Tibial artery (tissue), 4 donors: ENCODE results near the gene SP5.
"Not testable (repeated sequence)": the region's sequence is repeated elsewhere in the genome, so short reads cannot be mapped to it uniquely, and the experiment has no call there.

Experiments used
- DNase-seq, 2 donors: peaks; one replicate each; pipeline ENCODE4 v3.0.0-alpha.2; 2019
- H3K27ac ChIP-seq, 2 donors: fragments of 200-600 bp; sonication (generic) in 1 of 2; 1 replicate in 1 of 2; 2 replicates in 1 of 2; pipeline ENCODE4 v1.5.1; 2018 to 2019; ENCODE audit warnings: mild to moderate bottlenecking in 1 of 2
- H3K27me3 ChIP-seq, 2 donors: fragments of 200-600 bp; sonication (generic) in 1 of 2; one replicate each; pipeline versions ENCODE4 v1.5.1 to v1.6.0; 2016 to 2019
- H3K36me3 ChIP-seq, 3 donors: fragments of 200-600 bp; sonication (generic) in 2 of 3; one replicate each; pipeline ENCODE4 v1.5.1; 2016 to 2019; ENCODE audit warnings: mild to moderate bottlenecking in 2 of 3
- H3K4me1 ChIP-seq, 4 donors: fragments of 200-600 bp; sonication (generic) in 2 of 4; 1 replicate in 3 of 4; 2 replicates in 1 of 4; pipeline ENCODE4 v1.5.1; 2016 to 2019
- H3K4me3 ChIP-seq, 2 donors: fragments of 200-600 bp; sonication (generic) in 1 of 2; 1 replicate in 1 of 2; 2 replicates in 1 of 2; pipeline ENCODE4 v1.5.1; 2018 to 2019; ENCODE audit warnings: mild to moderate bottlenecking in 2 of 2
- H3K9me3 ChIP-seq, 3 donors: fragments of 200-600 bp; sonication (generic) in 1 of 3; one replicate each; pipeline ENCODE4 v1.5.1; 2016 to 2019
- CTCF ChIP-seq, 2 experiments: fragments of 200-600 bp in 1 of 2; fragments of 450-650 bp in 1 of 2; IDR thresholded peaks; one replicate each; pipeline ENCODE4 v1.5.1; 2017 to 2019; ENCODE audit warnings: antibody characterized with exemption in 2 of 2, mild to moderate bottlenecking in 1 of 2, moderate library complexity in 1 of 2
- intact Hi-C: fragments of 100-400 bp; cut with DNase I; formaldehyde crosslinking; loops from one replicate; pipeline ENCODE4 v1.15.0; 2023; ENCODE audit warnings: low total_unique reads

SP5 gene

DNA sequence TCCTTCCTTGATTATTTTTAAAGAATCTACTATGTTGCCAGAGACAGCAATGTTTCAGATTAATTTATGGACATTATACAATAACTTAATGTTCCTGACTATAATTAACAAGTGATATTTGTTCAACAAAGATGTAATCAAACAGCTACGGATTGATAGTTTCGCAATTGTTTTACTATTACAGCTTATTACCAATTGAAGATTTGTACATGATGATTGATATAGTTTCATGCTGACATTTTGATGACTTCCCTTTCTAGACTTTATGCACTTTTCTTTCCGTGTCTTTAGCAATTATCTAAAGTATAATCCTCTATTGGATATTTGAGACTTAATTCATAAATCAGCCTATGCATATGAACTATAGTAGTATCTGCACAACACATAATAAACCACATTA lies 6.5 kb downstream of the SP5 start:
- no peak overlapping the region for H3K4me3 ChIP-seq

DNA sequence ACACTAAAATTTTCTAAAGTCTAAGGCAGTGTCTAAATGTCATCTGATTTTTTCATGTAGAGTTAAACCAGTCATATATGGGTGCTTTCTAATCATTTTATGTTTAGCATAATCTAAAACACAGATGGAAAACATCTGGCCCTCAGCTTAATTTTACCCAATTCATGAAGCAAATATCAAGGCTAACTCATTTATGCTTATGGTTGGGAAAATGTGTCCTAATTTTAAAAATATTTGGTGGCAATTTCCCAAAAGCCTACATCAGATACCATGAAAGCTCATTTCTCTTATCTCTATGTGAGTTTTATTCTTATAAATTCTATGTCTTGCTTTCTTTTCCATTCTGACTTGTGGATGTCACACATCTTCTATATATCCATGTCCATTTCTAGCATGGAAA lies 7.2 kb downstream of the SP5 start:
- TF ChIP-seq CTCF (IDR thresholded peaks at IDR 0.05), result no peak
- no peaks in the 10 kb centered on the region for H3K9me3 ChIP-seq
- H3K4me3 ChIP-seq, result no peak overlapping the region
- H3K36me3 ChIP-seq, result no peaks in the 10 kb centered on the region
- H3K27ac ChIP-seq, result no peak overlapping the region
- H3K4me1 ChIP-seq, result peaks cover 0 to 3% (median 2%) of the 10 kb centered on the region in 4 donors
- H3K27me3 ChIP-seq, result peaks cover 0 to 7% of the 10 kb centered on the region in 2 donors
- intact Hi-C loops, result no loop called here
- DNase-seq, result no peak

More for the DNA sequence above, 6.5 kb downstream of the SP5 start:
- Histone ChIP-seq H3K36me3 (no peaks in the 10 kb centered on the region), H3K9me3 (no peaks in the 10 kb centered on the region), H3K27ac (no peak overlapping the region), H3K27me3 (peaks cover 0 to 14% of the 10 kb centered on the region in 2 donors), H3K4me1 (peaks cover 0 to 9% (median 8%) of the 10 kb centered on the region in 4 donors)
- no peak for DNase-seq
- no peak for TF ChIP-seq CTCF (IDR thresholded peaks at IDR 0.05)
- intact Hi-C loops, result no loop called here

GRCh38 chr2:170723446-170723958 lies 8.4 kb downstream of the SP5 start:
- no peak for TF ChIP-seq CTCF (IDR thresholded peaks at IDR 0.05)
- DNase-seq, result no peak
- H3K9me3 ChIP-seq, result no peaks in the 10 kb centered on the region
- H3K27me3 ChIP-seq, result no peaks in the 10 kb centered on the region
- intact Hi-C loops, result no loop called here
- H3K27ac ChIP-seq, result no peak overlapping the region
- no peaks in the 10 kb centered on the region for H3K4me1 ChIP-seq
- H3K4me3 ChIP-seq, result no peak overlapping the region
- H3K36me3 ChIP-seq, result peaks cover 0 to 5% (median 0%) of the 10 kb centered on the region in 3 donors

GRCh38 chr2:170733798-170734600 lies 18.9 kb downstream of the SP5 start:
- intact Hi-C loops, result no loop called here
- H3K4me3 ChIP-seq, result no peak overlapping the region

DNA sequence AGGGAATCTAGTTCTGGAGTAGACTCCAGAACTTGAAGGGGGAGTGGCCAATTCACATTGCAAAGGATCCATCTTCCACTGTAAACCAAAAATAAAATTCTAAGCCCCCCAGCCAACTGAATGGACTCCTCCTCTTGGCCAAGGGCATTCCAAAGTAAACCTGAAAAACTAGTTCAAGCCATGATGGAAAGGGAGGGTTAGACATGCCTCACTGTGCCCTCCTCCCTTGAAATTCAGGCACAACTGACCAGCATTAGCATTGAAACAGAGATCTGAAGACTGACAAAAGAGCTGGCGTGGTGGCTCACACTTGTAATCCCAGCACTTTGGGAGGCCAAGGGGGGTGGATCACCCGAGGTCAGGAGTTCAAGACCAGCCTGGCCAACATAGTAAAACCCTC lies 19.5 kb downstream of the SP5 start:
- H3K9me3 ChIP-seq, H3K4me1 ChIP-seq, H3K27ac ChIP-seq, H3K27me3 ChIP-seq, intact Hi-C loops, DNase-seq, H3K36me3 ChIP-seq, H3K4me3 ChIP-seq: not testable (repeated sequence)

More at GRCh38 chr2:170733798-170734600, 18.9 kb downstream of the SP5 start:
- Histone ChIP-seq H3K4me1 (no peaks in the 10 kb centered on the region), H3K27ac (no peak overlapping the region), H3K27me3 (no peaks in the 10 kb centered on the region), H3K36me3 (no peaks in the 10 kb centered on the region), H3K9me3 (peaks cover 0 to 4% (median 0%) of the 10 kb centered on the region in 3 donors)
- no peak for DNase-seq
- TF ChIP-seq CTCF (IDR thresholded peaks at IDR 0.05), result no peak

GRCh38 chr2:170736628-170737027 lies 21.5 kb downstream of the SP5 start:
- intact Hi-C loops, result no loop called here
- TF ChIP-seq CTCF (IDR thresholded peaks at IDR 0.05), result no peak

More at GRCh38 chr2:170736628-170737027, 21.5 kb downstream of the SP5 start:
- Histone ChIP-seq H3K4me3 (no peak overlapping the region), H3K27me3 (no peaks in the 10 kb centered on the region), H3K4me1 (no peaks in the 10 kb centered on the region), H3K27ac (no peak overlapping the region), H3K9me3 (peaks cover 0 to 4% (median 0%) of the 10 kb centered on the region in 3 donors), H3K36me3 (no peaks in the 10 kb centered on the region)
- DNase-seq, result no peak
